Measurements from ENCODE around the gene CREM. TPM values are rescaled to one million over a fixed set of nuclear protein-coding genes. Genes with fewer than 3 reads are reported as not detected.

CREM gene
- total RNA-seq, 3 donors from 2014 or later = 11.8 to 27.4 (median 13.5) TPM

GRCh38 chr10:35237766-35238512 lies 111.3 kb downstream of the CREM start:
- no peak for DNase-seq
- H3K36me3 ChIP-seq (ENCODE audit: low read depth) = no peaks in the 10 kb centered on the region
- no peak overlapping the region for H3K4me3 ChIP-seq
- no peaks in the 10 kb centered on the region for H3K9me3 ChIP-seq
- ATAC-seq = no peak
- TF ChIP-seq, protein P1, sequence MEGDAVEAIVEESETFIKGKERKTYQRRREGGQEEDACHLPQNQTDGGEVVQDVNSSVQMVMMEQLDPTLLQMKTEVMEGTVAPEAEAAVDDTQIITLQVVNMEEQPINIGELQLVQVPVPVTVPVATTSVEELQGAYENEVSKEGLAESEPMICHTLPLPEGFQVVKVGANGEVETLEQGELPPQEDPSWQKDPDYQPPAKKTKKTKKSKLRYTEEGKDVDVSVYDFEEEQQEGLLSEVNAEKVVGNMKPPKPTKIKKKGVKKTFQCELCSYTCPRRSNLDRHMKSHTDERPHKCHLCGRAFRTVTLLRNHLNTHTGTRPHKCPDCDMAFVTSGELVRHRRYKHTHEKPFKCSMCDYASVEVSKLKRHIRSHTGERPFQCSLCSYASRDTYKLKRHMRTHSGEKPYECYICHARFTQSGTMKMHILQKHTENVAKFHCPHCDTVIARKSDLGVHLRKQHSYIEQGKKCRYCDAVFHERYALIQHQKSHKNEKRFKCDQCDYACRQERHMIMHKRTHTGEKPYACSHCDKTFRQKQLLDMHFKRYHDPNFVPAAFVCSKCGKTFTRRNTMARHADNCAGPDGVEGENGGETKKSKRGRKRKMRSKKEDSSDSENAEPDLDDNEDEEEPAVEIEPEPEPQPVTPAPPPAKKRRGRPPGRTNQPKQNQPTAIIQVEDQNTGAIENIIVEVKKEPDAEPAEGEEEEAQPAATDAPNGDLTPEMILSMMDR (IDR thresholded peaks at IDR 0.05) = no peak
- H3K4me1 ChIP-seq (ENCODE audit: low read depth) = no peaks in the 10 kb centered on the region
- intact Hi-C loops (cut with DNase I, micrococcal nuclease) = no loop called here

GRCh38 chr10:35244549-35244948 lies 117.9 kb downstream of the CREM start:
- Histone ChIP-seq H3K4me1 (ENCODE audit: low read depth) (no peaks in the 10 kb centered on the region), H3K9me3 (no peaks in the 10 kb centered on the region), H3K36me3 (ENCODE audit: low read depth) (no peaks in the 10 kb centered on the region), H3K4me3 (no peak overlapping the region)
- ATAC-seq (no peak), DNase-seq (no peak)
- intact Hi-C loops (cut with DNase I, micrococcal nuclease) = no loop called here
- TF ChIP-seq, protein P1 (IDR thresholded peaks at IDR 0.05) = no peak

DNA sequence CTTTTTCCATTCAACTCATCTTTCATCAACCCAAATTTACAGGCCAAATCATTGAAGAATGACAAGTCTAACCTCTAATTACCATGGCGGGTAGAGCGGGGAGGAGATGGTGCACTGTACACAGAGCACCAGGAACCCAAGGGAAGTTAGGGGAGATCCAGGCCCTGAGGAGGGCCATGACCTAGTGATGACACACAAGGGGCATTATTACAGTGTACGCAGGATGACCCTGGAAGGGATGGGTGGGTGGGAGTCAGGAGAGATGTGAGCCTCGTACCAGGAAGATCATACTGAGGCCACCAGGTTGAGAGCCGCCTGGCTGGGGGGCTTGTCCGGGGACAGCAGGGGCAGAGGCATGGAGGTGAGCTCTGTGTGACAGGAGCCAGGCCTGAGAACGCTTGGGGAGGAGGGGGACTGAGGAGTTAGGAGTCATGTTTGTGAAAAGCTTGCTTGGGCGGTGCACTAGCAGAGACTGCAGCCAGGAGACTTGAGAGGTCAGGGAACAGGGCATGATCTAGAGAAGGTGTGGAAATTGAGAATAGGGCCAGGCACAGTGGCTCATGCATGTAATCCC lies 120.2 kb downstream of the CREM start:
- intact Hi-C loops (cut with DNase I, micrococcal nuclease) = no loop called here
- no peaks in the 10 kb centered on the region for H3K4me1 ChIP-seq (ENCODE audit: low read depth)

GRCh38 chr10:35251373-35252100 lies 124.9 kb downstream of the CREM start:
- ATAC-seq = no peak
- Histone ChIP-seq H3K4me3 (no peak overlapping the region), H3K36me3 (ENCODE audit: low read depth) (no peaks in the 10 kb centered on the region), H3K4me1 (ENCODE audit: low read depth) (no peaks in the 10 kb centered on the region), H3K9me3 (no peaks in the 10 kb centered on the region)
- no peak for DNase-seq
- intact Hi-C loops (cut with DNase I, micrococcal nuclease) = no loop called here
- TF ChIP-seq, protein P1 (IDR thresholded peaks at IDR 0.05) = no peak

More for the DNA sequence above, 120.2 kb downstream of the CREM start:
- DNase-seq (no peak), ATAC-seq (no peak)
- no peak overlapping the region for H3K4me3 ChIP-seq
- TF ChIP-seq, protein P1 (IDR thresholded peaks at IDR 0.05) = no peak
- H3K36me3 ChIP-seq (ENCODE audit: low read depth) = no peaks in the 10 kb centered on the region
- H3K9me3 ChIP-seq = no peaks in the 10 kb centered on the region

DNA sequence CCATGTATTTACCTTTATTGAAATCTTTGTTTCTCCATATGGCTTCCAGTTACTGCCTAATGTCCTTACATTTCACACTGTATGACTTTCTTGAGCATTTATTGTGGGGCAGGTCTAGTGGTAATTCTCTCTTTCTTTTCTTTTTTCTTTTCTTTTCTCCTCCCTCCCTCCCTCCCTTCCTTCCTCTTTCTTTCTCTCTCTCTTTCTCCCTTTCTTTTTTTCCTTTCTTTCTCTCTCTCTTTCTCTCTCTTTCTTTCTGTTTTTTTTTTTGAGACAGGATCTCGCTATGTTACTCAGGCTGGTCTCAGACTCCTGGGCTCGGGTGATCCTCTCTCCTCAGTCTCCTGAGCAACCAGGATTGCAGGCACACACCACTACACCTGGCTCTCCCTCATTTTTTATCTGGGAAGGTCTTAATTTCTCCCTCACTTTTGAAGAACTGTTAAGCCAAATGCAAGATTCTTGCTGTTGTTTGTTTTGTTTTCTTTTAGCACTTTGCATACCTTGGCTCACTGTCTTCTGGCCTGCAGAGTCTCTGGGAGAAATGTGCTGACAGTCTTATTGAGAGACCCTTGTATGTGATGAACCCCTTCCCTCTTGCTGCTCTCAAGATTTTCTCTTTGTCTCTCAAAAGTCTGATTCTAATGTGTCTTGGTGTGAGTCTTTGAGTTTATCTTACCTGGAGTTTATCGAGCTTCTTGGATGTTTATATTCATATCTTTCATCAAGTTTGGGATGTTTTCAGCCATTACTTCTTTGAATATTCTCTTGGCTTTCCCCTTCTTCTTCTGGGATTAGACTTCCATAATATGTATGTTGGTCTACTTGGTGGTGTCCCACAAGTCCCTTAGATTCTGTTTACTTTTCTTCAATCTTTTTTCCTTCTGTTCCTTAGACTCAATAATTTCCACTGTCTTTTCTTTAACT lies 130.7 kb downstream of the CREM start:
- Histone ChIP-seq H3K9me3 (peaks cover 4% of the 10 kb centered on the region), H3K4me3 (no peak overlapping the region), H3K4me1 (ENCODE audit: low read depth) (no peaks in the 10 kb centered on the region), H3K36me3 (ENCODE audit: low read depth) (no peaks in the 10 kb centered on the region)
- intact Hi-C loops (cut with DNase I, micrococcal nuclease) = no loop called here
- TF ChIP-seq, protein P1 (IDR thresholded peaks at IDR 0.05) = no peak
- DNase-seq (no peak), ATAC-seq (no peak)

All from mucosa of descending colon (tissue), 3 donors.